HepG2 (cell line): ENCODE data around the gene MINDY3. TPM values are rescaled to one million over a fixed set of nuclear protein-coding genes. Genes with fewer than 3 reads are reported as not detected.

Experiments used
- ATAC-seq: fragments of 200-7000 bp; cut with Tn5 transposase; 3 replicates; pipeline ENCODE4 v1.9.1; 2020; ENCODE audit warnings: mild to moderate bottlenecking, moderate library complexity
- BruUV-seq: library from RNA; stranded (reverse); fragments of 400-500 nt; replicated peaks from 2 replicates; lab custom pipeline; 2021; lab: Mats Ljungman, UMichigan
- CTCF ChIA-PET: fragments of 300-600 bp; formaldehyde crosslinking; extraction: SDS; loops from one replicate; lab custom pipeline; 2021; ENCODE audit warnings: low total read pairs, inconsistent platforms, low intra/inter-chr PET ratio; lab: Yijun Ruan, JAX
- POLR2A ChIA-PET: fragments of 350-600 bp; sonication (Branson Sonifier 250); formaldehyde crosslinking; loops from one replicate; lab custom pipeline; 2020; ENCODE audit warnings: antibody characterized with exemption, inconsistent platforms; lab: Yijun Ruan, JAX
- DNase-seq: peaks from one replicate; pipeline ENCODE4 v3.0.0-alpha.2; 2015; ENCODE audit warnings: low spot score
- FAIRE-seq: peaks from 3 replicates; lab custom pipeline; 2011; peaks lifted over from hg19 to GRCh38; lab: Jason Lieb, UNC
- H2AFZ ChIP-seq: one replicate; pipeline ENCODE4 v1.6.1; 2011; ENCODE audit warnings: low read length, inconsistent platforms
- H3K27ac ChIP-seq: fragments of 300-600 bp; 3 replicates; pipeline ENCODE4 v1.8.0; 2011; ENCODE audit warnings: mixed run types, mild to moderate bottlenecking, mixed read lengths, low read length, inconsistent platforms; ENCODE audit not compliant: insufficient read depth; ENCODE audit errors: extremely low read length
- H3K27me3 ChIP-seq, 2 experiments: fragments of 200-600 bp in 1 of 2; 2 replicates in 1 of 2; 3 replicates in 1 of 2; pipeline versions ENCODE4 v1.6.0 to v1.8.0; 2011; ENCODE audit warnings: low read length in 2 of 2, mild to moderate bottlenecking in 2 of 2, moderate library complexity in 2 of 2, inconsistent platforms in 1 of 2; ENCODE audit not compliant: insufficient read depth in 2 of 2, control insufficient read depth in 1 of 2
- H3K36me3 ChIP-seq, 2 experiments: fragments of 200-600 bp in 1 of 2; replicated peaks in 1 of 2; 2 replicates in 1 of 2; 3 replicates in 1 of 2; pipeline versions ENCODE4 v1.5.1 to v1.8.0; 2011; ENCODE audit warnings: low read length in 2 of 2, inconsistent platforms in 1 of 2; ENCODE audit not compliant: insufficient read depth in 2 of 2, control insufficient read depth in 1 of 2
- H3K4me1 ChIP-seq: 2 replicates; pipeline ENCODE4 v1.5.1; 2012; ENCODE audit warnings: low read length, inconsistent platforms; ENCODE audit not compliant: insufficient read depth
- H3K4me2 ChIP-seq: 2 replicates; pipeline ENCODE4 v1.6.0; 2011; ENCODE audit warnings: low read depth, low read length, inconsistent platforms
- H3K4me3 ChIP-seq, 3 experiments: fragments of 200-600 bp in 1 of 3; sonication (generic), shearing (Covaris generic) in 1 of 3; replicated peaks in 1 of 3; 2 replicates each; pipeline ENCODE4 v1.5.1; 2011 to 2016; ENCODE audit warnings: low read length in 3 of 3, inconsistent platforms in 2 of 3, low read depth in 2 of 3, mild to moderate bottlenecking in 2 of 3, control low read depth in 1 of 3, mixed read lengths in 1 of 3; ENCODE audit not compliant: insufficient read depth in 1 of 3
- H3K79me2 ChIP-seq: one replicate; pipeline ENCODE4 v1.6.1; 2011; ENCODE audit warnings: low read length, inconsistent platforms; ENCODE audit not compliant: insufficient read depth
- H3K9ac ChIP-seq: 2 replicates; pipeline ENCODE4 v1.6.0; 2011; ENCODE audit warnings: mild to moderate bottlenecking, low read depth, low read length, inconsistent platforms; ENCODE audit not compliant: insufficient read depth
- H3K9me3 ChIP-seq: 2 replicates; pipeline ENCODE4 v1.5.1; 2012; ENCODE audit warnings: mild to moderate bottlenecking, low read length
- H4K20me1 ChIP-seq: 2 replicates; pipeline ENCODE4 v1.6.0; 2011; ENCODE audit warnings: inconsistent platforms, mild to moderate bottlenecking, low read length, moderate library complexity; ENCODE audit not compliant: insufficient read depth
- ATAD3A ChIP-seq: sonication (generic); formaldehyde crosslinking; IDR thresholded peaks from 2 replicates; pipeline ENCODE4 v1.4.0; 2020; ENCODE audit warnings: missing genetic modification reagents
- ETV6 ChIP-seq: sonication (generic); formaldehyde crosslinking; conservative IDR thresholded peaks from 2 replicates; pipeline ENCODE4 v1.4.0; 2020; ENCODE audit warnings: missing genetic modification reagents
- HBP1 ChIP-seq: IDR thresholded peaks from 2 replicates; pipeline ENCODE4 v1.6.1; 2016; ENCODE audit warnings: low read depth, control low read depth
- IKZF1 ChIP-seq: fragments of 450-650 bp; IDR thresholded peaks from 2 replicates; pipeline ENCODE4 v1.7.1; 2016
- MAFK ChIP-seq, 2 experiments: IDR thresholded peaks in 1 of 2; conservative IDR thresholded peaks in 1 of 2; 2 replicates each; pipeline ENCODE4 v1.6.1; 2011; ENCODE audit warnings: improper control_type of control experiment in 2 of 2, low read length in 2 of 2
- MED1 ChIP-seq: sonication (generic); formaldehyde crosslinking; IDR thresholded peaks from 2 replicates; pipeline ENCODE4 v1.4.0; 2020; ENCODE audit warnings: missing genetic modification reagents
- POLR2AphosphoS2 ChIP-seq: IDR thresholded peaks from 2 replicates; pipeline ENCODE4 v1.6.1; 2011; ENCODE audit warnings: low read depth, low read length, improper control_type of control experiment
- RXRA ChIP-seq: sonication (generic); formaldehyde crosslinking; IDR thresholded peaks from 2 replicates; pipeline ENCODE4 v1.5.1; 2020; ENCODE audit warnings: missing genetic modification reagents
- RXRB ChIP-seq: IDR thresholded peaks from 2 replicates; pipeline ENCODE4 v1.6.1; 2016; ENCODE audit warnings: borderline replicate concordance, missing genetic modification reagents, missing compliant biosample characterization
- XBP1 ChIP-seq: sonication (generic); formaldehyde crosslinking; IDR thresholded peaks from 2 replicates; pipeline ENCODE4 v1.5.0; 2020; ENCODE audit warnings: missing genetic modification reagents
- ZBTB38 ChIP-seq: sonication (generic); formaldehyde crosslinking; IDR thresholded peaks from 2 replicates; pipeline ENCODE4 v1.5.1; 2020; ENCODE audit warnings: mild to moderate bottlenecking, missing genetic modification reagents
- ZFP36L2 ChIP-seq: sonication (generic); formaldehyde crosslinking; IDR thresholded peaks from 2 replicates; pipeline ENCODE4 v1.4.0; 2020; ENCODE audit warnings: missing genetic modification reagents
- ZNF329 ChIP-seq: sonication (generic); formaldehyde crosslinking; IDR thresholded peaks from 2 replicates; pipeline ENCODE4 v1.9.0; 2021; ENCODE audit warnings: low read depth, mild to moderate bottlenecking, missing genetic modification reagents
- ZNF432 ChIP-seq: sonication (generic); formaldehyde crosslinking; IDR thresholded peaks from 2 replicates; pipeline ENCODE4 v1.5.0; 2020; ENCODE audit warnings: missing genetic modification reagents, mild to moderate bottlenecking, borderline replicate concordance
- ZNF530 ChIP-seq: sonication (generic); formaldehyde crosslinking; IDR thresholded peaks from 2 replicates; pipeline ENCODE4 v1.5.0; 2020; ENCODE audit warnings: low read depth, mild to moderate bottlenecking, missing genetic modification reagents
- ZNF598 ChIP-seq: sonication (generic); formaldehyde crosslinking; IDR thresholded peaks from 2 replicates; pipeline ENCODE4 v1.5.1; 2020; ENCODE audit warnings: mild to moderate bottlenecking, missing genetic modification reagents, borderline replicate concordance
- WGBS: methylation state at CpG from one replicate; pipeline ENCODE4 v1.1.6; 2017; ENCODE audit warnings: low lambda C conversion rate; 5-methylcytosine and 5-hydroxymethylcytosine counted together
- in situ Hi-C: cut with HindIII; loops from 2 replicates; pipeline ENCODE4 v1.10.0; 2017; ENCODE audit warnings: low pct_unique_long_range_greater_than_20kb; ENCODE audit not compliant: extremely low pct_ligation_motif_present
- intact Hi-C: fragments of 100-400 bp; cut with micrococcal nuclease; formaldehyde crosslinking; loops from one replicate; pipeline ENCODE4 v1.10.0; 2022; ENCODE audit not compliant: unreplicated experiment
- polyA plus RNA-seq, 8 experiments: library from polyadenylated mRNA; depleted of rRNA in 3 of 8; stranded (reverse) in 7 of 8; unstranded in 1 of 8; fragments of >200 nt; fragmentation: Illumina TruSeq in 4 of 8; extraction: Trizol in 4 of 8; gene quantifications; 2 replicates each; pipeline versions ENCODE4 v1.2.1 to v1.2.3, GENCODE V29; 2011 to 2016; ENCODE audit warnings: low read depth in 4 of 8, missing spikeins in 1 of 8, mixed read lengths in 1 of 8; ENCODE audit not compliant: insufficient read depth in 1 of 8
- total RNA-seq, 5 experiments: library from RNA; depleted of rRNA; stranded (reverse); fragments of >200 nt; fragmentation: Illumina TruSeq; extraction: Trizol; gene quantifications; 2 replicates each; pipeline ENCODE4 v1.2.3, GENCODE V29; 2016; ENCODE audit warnings: low read depth in 1 of 5
- TF ChIP-seq, protein P1 (sequence below): IDR thresholded peaks from 2 replicates; pipeline ENCODE4 v1.6.1; 2012; ENCODE audit warnings: inconsistent platforms
- TF ChIP-seq, protein P2 (sequence below): IDR thresholded peaks from 2 replicates; pipeline ENCODE4 v1.6.1; 2016; ENCODE audit warnings: missing biosample characterization, missing genetic modification reagents, low read depth
- TF ChIP-seq, protein P3 (sequence below): sonication (generic); formaldehyde crosslinking; IDR thresholded peaks from 2 replicates; pipeline ENCODE4 v1.4.0; 2020; ENCODE audit warnings: mild to moderate bottlenecking, missing genetic modification reagents
- TF ChIP-seq, protein P4 (sequence below): sonication (generic); formaldehyde crosslinking; IDR thresholded peaks from 2 replicates; pipeline ENCODE4 v1.4.0; 2020; ENCODE audit warnings: mild to moderate bottlenecking, missing genetic modification reagents

MINDY3 gene
- total and polyA plus RNA-seq, 2 of the 13 experiments (the other 11 are each of a cell fraction or from before 2014, with no cell fraction given) = 6.4 to 17.5 TPM

GRCh38 chr10:15884447-15884846 lies 24.1 kb upstream of the MINDY3 start:
- 5% methylated on average over 3 of the region's 3 CpGs for WGBS
- Histone ChIP-seq H3K36me3 (no peaks in the 10 kb centered on the region), H3K27ac (no peak overlapping the region), H4K20me1 (no peaks in the 10 kb centered on the region), H3K27me3 (peaks cover 0 to 5% of the 10 kb centered on the region in 2 experiments; a peak in 2 of 5 replicates), H2AFZ (no peak overlapping the region), H3K79me2 (no peaks in the 10 kb centered on the region), H3K4me2 (no peak overlapping the region), H3K4me3 (no peak overlapping the region)
- intact Hi-C loops = no loop called here
- ChIA-PET CTCF (no interaction called here), POLR2A (interaction anchor here (0.6 kb wide), 1 partner anchor 1250 kb away, joined by 3 read pairs; no protein-coding TSS in a partner anchor)
- in situ Hi-C loops = loop anchor here (25.0 kb wide), 2 partner anchors 653 to 903 kb away; no protein-coding TSS in a partner anchor
- no peak for ATAC-seq
- DNase-seq = no peak
- TF ChIP-seq ATAD3A (CRISPR knock-in tag) = no peak
- TF ChIP-seq, protein P1, sequence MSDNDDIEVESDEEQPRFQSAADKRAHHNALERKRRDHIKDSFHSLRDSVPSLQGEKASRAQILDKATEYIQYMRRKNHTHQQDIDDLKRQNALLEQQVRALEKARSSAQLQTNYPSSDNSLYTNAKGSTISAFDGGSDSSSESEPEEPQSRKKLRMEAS = no peak
- TF ChIP-seq ZFP36L2 = no peak
- TF ChIP-seq ZBTB38 (CRISPR knock-in tag) = no peak
- TF ChIP-seq RXRB (CRISPR knock-in tag) = no peak
- TF ChIP-seq, protein P2, sequence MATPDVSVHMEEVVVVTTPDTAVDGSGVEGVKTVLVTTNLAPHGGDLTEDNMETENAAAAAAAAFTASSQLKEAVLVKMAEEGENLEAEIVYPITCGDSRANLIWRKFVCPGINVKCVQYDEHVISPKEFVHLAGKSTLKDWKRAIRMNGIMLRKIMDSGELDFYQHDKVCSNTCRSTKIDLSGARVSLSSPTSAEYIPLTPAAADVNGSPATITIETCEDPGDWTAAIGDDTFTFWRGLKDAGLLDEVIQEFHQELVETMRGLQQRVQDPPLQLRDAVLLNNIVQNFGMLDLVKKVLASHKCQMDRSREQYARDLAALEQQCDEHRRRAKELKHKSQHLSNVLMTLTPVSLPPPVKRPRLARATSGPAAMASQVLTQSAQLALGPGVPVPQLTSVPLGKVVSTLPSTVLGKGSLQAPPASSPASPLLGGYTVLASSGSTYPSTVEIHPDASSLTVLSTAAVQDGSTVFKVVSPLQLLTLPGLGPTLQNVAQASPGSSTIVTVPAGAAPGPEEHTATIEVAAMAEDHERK = no peak
- no peak for TF ChIP-seq RXRA
- TF ChIP-seq ZNF329 (CRISPR knock-in tag) = no peak
- TF ChIP-seq XBP1 (CRISPR knock-in tag) = no peak
- no peak for TF ChIP-seq ZNF432 (CRISPR knock-in tag)
- TF ChIP-seq HBP1 (CRISPR knock-in tag) = no peak
- TF ChIP-seq, protein P3, sequence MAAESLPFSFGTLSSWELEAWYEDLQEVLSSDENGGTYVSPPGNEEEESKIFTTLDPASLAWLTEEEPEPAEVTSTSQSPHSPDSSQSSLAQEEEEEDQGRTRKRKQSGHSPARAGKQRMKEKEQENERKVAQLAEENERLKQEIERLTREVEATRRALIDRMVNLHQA (CRISPR knock-in tag) = no peak
- TF ChIP-seq ZNF530 (CRISPR knock-in tag) = no peak
- no peak for TF ChIP-seq MAFK (conservative IDR thresholded peaks at IDR 0.05 in 1 of 2, IDR thresholded peaks at IDR 0.05 in 1 of 2; ENCODE audit: low read length in 2 of 2)
- TF ChIP-seq ETV6 (CRISPR knock-in tag) = no peak
- TF ChIP-seq, protein P4, sequence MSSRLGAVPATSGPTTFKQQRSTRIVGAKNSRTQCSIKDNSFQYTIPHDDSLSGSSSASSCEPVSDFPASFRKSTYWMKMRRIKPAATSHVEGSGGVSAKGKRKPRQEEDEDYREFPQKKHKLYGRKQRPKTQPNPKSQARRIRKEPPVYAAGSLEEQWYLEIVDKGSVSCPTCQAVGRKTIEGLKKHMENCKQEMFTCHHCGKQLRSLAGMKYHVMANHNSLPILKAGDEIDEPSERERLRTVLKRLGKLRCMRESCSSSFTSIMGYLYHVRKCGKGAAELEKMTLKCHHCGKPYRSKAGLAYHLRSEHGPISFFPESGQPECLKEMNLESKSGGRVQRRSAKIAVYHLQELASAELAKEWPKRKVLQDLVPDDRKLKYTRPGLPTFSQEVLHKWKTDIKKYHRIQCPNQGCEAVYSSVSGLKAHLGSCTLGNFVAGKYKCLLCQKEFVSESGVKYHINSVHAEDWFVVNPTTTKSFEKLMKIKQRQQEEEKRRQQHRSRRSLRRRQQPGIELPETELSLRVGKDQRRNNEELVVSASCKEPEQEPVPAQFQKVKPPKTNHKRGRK (CRISPR knock-in tag) = no peak
- TF ChIP-seq ZNF598 = no peak
- TF ChIP-seq IKZF1 = no peak
- no peak for TF ChIP-seq MED1 (CRISPR knock-in tag)
- no peak for TF ChIP-seq POLR2AphosphoS2
- TF ChIP-seq, all 625 proteins: peak for 0
- FAIRE-seq = no peak
- no TSS peak for BruUV-seq
- Histone ChIP-seq H3K9me3 (no peaks in the 10 kb centered on the region), H3K4me1 (no peaks in the 10 kb centered on the region), H3K9ac (no peak overlapping the region)
